Epithelial cell of esophagus (primary cell): ENCODE measurements around the gene LYSET.
"Not testable (repeated sequence)": the region's sequence is repeated elsewhere in the genome, so short reads cannot be mapped to it uniquely, and the experiment has no call there.

Source experiments
- DNase-seq: peaks from one replicate; pipeline ENCODE4 v3.0.0; 2010; ENCODE audit warnings: low read depth
- H3K4me3 ChIP-seq: 2 replicates; pipeline ENCODE4 v1.5.1; 2011; ENCODE audit warnings: mild to moderate bottlenecking, low read length, control low read depth
- CTCF ChIP-seq: IDR thresholded peaks from 2 replicates; pipeline ENCODE4 v1.5.1; 2011; ENCODE audit warnings: low read depth, mild to moderate bottlenecking, low read length, control low read depth, inconsistent platforms; ENCODE audit not compliant: insufficient read depth; ENCODE audit errors: missing control alignments

The LYSET gene

DNA sequence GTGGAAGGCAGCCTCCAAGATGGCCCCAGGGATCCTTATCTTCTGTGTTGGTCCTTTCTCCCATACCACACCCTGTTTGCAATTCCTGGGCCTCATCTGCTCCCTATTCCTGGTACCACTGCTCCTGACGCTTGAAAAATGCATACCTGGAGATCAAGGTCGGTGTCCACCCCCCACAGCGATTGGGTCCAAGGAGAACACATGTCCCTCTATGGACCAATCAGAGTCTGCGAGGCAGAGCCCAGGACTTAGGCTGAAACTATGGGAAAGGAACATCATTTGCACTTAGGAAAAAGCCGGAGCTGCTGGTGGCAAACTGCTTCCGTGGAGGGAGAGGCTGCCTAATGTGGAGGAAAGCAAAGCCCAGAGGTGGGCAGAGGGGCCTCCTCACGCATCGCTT lies 36.1 kb upstream of the LYSET start:
- no peak for TF ChIP-seq CTCF
- DNase-seq: no peak
- H3K4me3 ChIP-seq: no peak overlapping the region

- H3K4me3 ChIP-seq: no peak overlapping the region
- peak; percentile 97 for DNase-seq
Measured at GRCh38 chr14:93150227-93151208, 34.6 kb upstream of the LYSET start.

GRCh38 chr14:93153121-93153520 lies 32.0 kb upstream of the LYSET start:
- no peak overlapping the region for H3K4me3 ChIP-seq
- no peak for TF ChIP-seq CTCF
- peak; percentile 16 for DNase-seq

More at GRCh38 chr14:93150227-93151208, 34.6 kb upstream of the LYSET start:
- no peak for TF ChIP-seq CTCF

GRCh38 chr14:93155667-93156066 lies 29.4 kb upstream of the LYSET start:
- DNase-seq: peak; percentile 50
- no peak overlapping the region for H3K4me3 ChIP-seq
- no peak for TF ChIP-seq CTCF

GRCh38 chr14:93156693-93157369 lies 28.3 kb upstream of the LYSET start:
- peak; percentile 21 for DNase-seq
- TF ChIP-seq CTCF: no peak
- H3K4me3 ChIP-seq: no peak overlapping the region

DNA sequence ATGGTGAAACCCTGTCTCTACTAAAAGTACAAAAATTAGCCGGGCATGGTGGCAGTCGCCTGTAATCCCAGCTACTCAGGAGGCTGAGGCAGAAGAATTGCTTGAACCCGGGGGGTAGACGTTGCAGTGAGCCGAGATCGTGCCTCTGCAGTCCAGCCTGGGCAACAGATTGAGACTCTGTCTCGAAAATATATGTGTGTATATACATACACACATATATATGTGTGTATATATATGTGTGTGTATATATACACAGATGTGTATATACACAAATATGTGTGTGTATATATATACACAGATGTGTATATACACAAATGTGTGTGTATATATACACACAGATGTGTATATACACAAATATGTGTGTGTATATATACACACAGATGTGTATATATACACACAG lies 26.8 kb upstream of the LYSET start:
- DNase-seq, H3K4me3 ChIP-seq: not testable (repeated sequence)

DNA sequence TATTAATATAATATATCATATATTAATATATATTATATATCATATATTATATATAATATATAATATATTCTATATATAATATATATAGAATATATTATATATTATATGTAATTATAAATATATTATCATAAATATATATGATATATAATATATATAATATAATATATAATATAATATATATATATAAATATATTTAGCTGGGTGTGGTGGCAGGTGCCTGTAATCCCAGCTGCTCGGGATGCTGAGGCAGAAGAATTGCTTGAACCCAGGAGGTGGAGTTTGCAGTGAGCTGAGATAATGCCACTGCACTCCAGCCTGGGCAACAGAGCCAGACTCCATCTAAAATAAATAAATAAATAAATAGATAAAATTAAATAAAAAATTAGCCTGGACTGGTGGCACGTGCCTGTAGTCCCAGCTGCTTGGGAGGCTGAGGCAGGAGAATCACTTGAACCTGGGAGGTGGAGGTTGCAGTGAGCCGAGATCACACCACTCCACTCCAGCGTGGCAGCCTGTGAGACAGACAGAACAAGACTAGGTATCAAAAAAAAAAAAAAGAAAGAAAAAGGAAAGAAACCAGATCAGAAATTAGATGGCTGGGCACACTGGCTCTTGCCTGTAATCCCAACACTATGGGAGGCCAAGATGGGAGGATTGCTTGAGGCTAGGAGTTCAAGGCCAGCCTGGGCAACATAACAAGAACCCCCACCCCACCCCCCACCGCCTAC lies 25.3 kb upstream of the LYSET start:
- not testable (repeated sequence) for H3K4me3 ChIP-seq, DNase-seq
